ENCODE data around the gene CDC16. TPM values are rescaled to one million over a fixed set of nuclear protein-coding genes. Genes with fewer than 3 reads are reported as not detected.

The CDC16 gene
- total RNA-seq, 2 experiments from 2014 or later: 59.6 to 64.0 TPM

DNA sequence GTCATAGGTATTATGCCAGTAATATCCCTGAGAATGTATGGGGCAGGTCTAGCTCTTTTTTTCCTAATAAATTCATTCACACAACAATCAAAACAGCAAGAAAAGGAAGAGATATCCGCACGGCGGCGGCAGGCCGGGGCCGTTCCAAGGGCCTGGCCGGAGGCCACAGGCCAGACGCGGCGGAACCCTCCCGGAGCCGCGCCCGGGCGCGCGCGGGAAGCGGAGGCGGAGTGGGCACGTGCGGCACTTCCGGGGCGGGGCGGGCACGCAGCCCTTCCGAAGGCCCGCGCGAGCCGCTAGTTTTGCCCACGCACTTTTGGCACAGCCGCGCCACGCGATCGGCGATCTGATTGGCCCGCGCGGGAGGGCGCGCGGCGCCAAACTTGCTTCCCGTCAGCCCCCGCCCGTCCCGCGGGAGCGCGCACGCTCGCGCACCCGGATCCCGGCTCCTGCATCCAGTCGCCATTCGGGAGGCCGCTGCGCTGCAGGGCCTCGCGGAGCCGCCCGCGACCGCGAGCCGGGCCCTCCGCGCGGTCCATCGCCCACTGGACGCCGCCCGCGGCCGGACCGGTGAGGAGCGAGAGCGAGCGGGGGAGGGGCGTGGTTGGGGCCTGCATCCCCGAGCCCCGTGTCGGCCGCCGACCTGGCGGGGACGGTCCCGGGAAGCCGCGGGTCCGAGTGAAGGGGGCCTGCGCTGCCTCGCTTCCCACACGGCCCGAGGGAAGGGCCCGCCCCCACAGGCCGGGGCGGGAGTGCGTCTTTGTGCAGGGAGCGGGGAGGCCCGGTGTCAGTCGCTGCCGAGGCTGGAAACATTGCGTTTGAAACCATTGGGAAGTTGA lies 79.6 kb downstream of the CDC16 start, which contains the start of gene CHAMP1:
CHAMP1 (plus strand) TSS at position 430 of the 839 bp plus-strand sequence. CDS start 9,340 bp downstream, outside the sequence.
- Mint-ChIP-seq H3K27ac (peak within 1 kb of the TSS; percentile 85), H3K36me3 (ENCODE audit: low read depth) (peaks cover 14% of the 10 kb centered on the region), H3K4me1 (peaks cover 46% of the 10 kb centered on the region), H3K4me3 (peak within 1 kb of the TSS; percentile 96), H3K9me3 (no peaks in the 10 kb centered on the region), H3K27me3 (no peaks in the 10 kb centered on the region)
- peak; percentile 95 for DNase-seq
- CTCF ChIA-PET: interaction anchor here (0.6 to 1.8 kb wide), 2 partner anchors 33 to 1044 kb away, joined by 3 to 5 read pairs; partner anchors contain the start of gene UPF3A
- POLR2A ChIA-PET: interaction anchor here (0.7 to 4.9 kb wide), 9 partner anchors 11 to 172 kb away, joined by 3 to 44 read pairs (median 5); partner anchors contain the start of gene UPF3A

DNA sequence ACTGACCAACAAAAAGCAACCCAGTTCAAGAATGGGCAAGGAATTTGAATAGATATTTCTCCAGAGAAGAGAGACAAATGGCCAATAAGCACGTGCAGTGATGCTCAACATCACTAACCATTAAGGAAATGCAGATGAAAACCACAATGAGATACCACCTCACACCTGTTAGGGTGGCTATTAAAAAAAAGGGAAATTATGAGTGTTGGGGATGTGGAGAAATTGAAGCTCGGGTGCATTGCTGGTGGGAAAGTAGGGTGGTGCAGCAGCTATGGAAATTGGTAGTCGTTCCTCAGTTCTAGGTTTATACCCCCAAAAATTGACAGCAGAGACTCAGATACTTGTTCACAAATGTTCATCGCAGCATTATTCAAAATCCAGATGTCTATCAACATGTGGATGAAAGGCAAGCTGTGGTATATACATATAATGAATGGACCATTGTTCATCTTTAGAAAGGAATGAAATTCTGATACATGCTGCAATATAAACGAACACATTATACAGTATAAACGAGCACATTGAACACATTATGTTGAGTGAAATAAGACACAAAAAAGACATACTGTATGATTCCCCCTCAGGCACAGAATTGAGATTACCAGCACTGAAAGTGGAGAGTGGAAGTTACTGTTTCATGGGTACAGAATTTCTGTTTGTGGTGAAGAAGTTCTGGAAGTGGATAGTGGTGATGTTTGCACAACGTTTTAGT lies 80.5 kb downstream of the CDC16 start:
- peak overlapping the region; percentile 80 for H3K27ac Mint-ChIP-seq

DNA sequence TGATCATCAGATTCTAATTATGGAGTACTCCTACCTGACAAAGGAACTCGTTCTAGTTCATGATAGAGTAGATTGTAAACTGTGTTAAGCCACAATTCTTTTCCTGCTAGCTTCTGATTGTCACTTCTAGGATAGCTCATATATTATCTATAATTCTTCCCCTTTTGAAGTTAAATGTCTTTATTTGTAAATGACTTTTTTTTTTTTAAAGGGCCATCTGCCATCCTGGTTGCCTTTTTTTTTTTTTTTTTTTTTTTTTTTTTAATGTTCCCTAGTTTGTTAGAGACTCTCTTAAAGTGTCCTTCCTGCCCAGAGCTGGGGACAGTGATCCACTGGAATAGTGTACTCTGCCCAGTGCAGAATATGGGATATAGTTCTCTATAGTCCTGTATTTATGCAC lies 83.9 kb downstream of the CDC16 start:
- no peak for DNase-seq
- Mint-ChIP-seq H3K4me3 (no peak overlapping the region), H3K9me3 (no peaks in the 10 kb centered on the region), H3K27ac (peak overlapping the region; percentile 8), H3K36me3 (ENCODE audit: low read depth) (peaks cover 48% of the 10 kb centered on the region), H3K4me1 (peaks cover 61% of the 10 kb centered on the region), H3K27me3 (no peaks in the 10 kb centered on the region)
- CTCF ChIA-PET: interaction anchor here (0.7 to 1.7 kb wide), 2 partner anchors 19 to 22 kb away, joined by 4 read pairs; no protein-coding TSS in a partner anchor
- POLR2A ChIA-PET: interaction anchor here (0.7 to 1.5 kb wide), 4 partner anchors 18 to 37 kb away, joined by 3 read pairs; partner anchors contain the start of gene UPF3A

More for the DNA sequence above, 80.5 kb downstream of the CDC16 start:
- H3K4me3 Mint-ChIP-seq: peak overlapping the region; percentile 96
- no peaks in the 10 kb centered on the region for H3K9me3 Mint-ChIP-seq
- CTCF ChIA-PET: interaction anchor here (1.3 kb wide), 1 partner anchor 25 kb away, joined by 3 read pairs; no protein-coding TSS in a partner anchor
- POLR2A ChIA-PET: interaction anchor here (0.6 to 3.4 kb wide), 5 partner anchors 10 to 184 kb away, joined by 3 to 17 read pairs (median 5); partner anchors contain the start of gene UPF3A
- H3K4me1 Mint-ChIP-seq: peaks cover 55% of the 10 kb centered on the region
- peaks cover 23% of the 10 kb centered on the region for H3K36me3 Mint-ChIP-seq (ENCODE audit: low read depth)
- no peak for DNase-seq
- H3K27me3 Mint-ChIP-seq: no peaks in the 10 kb centered on the region

DNA sequence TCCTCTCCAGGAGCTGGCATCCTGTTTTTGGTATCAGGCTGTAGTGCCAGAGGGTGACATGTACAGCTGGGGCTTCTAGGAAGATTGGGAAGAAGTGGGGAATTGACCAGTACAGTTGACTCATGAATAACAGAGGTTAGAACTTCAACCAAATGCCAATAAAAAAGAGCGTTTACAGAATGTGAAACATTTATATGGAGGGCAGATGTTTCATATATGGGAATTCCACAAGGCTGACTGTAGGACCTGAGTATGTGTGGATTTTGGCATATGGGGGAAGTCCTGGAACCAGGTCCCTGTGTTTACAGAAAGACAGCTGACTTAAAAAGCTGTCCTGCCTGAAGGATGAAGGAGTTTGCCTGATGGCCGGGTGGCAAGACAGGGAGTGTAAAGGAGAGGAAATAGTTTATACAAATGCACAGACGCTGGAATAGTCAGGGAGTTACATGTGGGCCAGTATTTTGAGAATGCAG lies 84.8 kb downstream of the CDC16 start:
- H3K27me3 Mint-ChIP-seq: no peaks in the 10 kb centered on the region
- no peak for DNase-seq
- peaks cover 57% of the 10 kb centered on the region for H3K36me3 Mint-ChIP-seq (ENCODE audit: low read depth)
- CTCF ChIA-PET: interaction anchor here (1.7 kb wide), 1 partner anchor 21 kb away, joined by 4 read pairs; no protein-coding TSS in a partner anchor
- POLR2A ChIA-PET: interaction anchor here (1.5 kb wide), 1 partner anchor 38 kb away, joined by 3 read pairs; the partner anchor contains the start of gene UPF3A
- no peak overlapping the region for H3K4me3 Mint-ChIP-seq
- H3K4me1 Mint-ChIP-seq: peaks cover 65% of the 10 kb centered on the region
- H3K9me3 Mint-ChIP-seq: no peaks in the 10 kb centered on the region
- H3K27ac Mint-ChIP-seq: peak overlapping the region; percentile 3

DNA sequence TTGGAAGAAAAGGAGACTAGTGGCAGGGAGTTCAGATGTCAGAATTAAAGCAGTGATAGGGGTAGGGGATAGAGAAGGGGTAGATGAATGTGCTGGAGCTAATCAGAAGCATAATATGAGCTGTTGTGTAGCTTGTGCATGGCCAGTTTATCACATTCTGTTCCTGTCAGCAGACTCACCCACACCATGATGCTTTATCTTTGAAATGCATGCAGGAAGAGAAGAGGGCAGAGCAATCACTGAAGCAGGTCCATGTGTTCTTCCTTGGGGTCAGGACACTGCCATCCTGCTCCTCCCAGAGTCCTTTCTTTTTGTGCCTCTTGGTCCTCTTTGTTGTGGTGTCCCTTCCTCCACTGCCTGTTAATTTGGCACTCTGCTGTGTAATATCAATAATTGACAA lies 85.4 kb downstream of the CDC16 start:
- DNase-seq: no peak
- Mint-ChIP-seq H3K4me1 (peaks cover 64% of the 10 kb centered on the region), H3K9me3 (no peaks in the 10 kb centered on the region), H3K36me3 (ENCODE audit: low read depth) (peaks cover 57% of the 10 kb centered on the region), H3K27ac (peak overlapping the region; percentile 3), H3K4me3 (no peak overlapping the region), H3K27me3 (no peaks in the 10 kb centered on the region)
- ChIA-PET CTCF (interaction anchor here (1.7 kb wide), 1 partner anchor 21 kb away, joined by 4 read pairs; no protein-coding TSS in a partner anchor), POLR2A (no interaction called here)

DNA sequence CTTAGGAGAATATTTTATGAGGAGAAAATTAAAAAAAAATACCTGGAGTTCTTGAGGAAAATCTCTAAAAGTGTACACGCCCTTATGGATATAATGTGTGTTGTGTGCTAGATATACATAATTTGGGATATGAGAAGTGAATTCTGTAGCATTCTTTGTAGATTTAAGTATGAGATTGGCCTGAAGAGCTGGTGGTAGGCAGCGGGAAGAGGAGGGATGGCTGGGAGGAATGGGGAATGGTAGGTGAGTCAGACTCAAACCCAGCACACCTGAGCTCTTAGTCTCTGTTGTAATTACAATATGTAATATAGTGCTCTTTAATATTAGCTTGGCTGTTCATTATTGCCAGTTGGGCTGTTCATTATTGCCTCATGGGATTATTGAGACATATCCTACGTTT lies 86.6 kb downstream of the CDC16 start:
- H3K4me3 Mint-ChIP-seq: no peak overlapping the region
- H3K36me3 Mint-ChIP-seq (ENCODE audit: low read depth): peaks cover 64% of the 10 kb centered on the region
- no peaks in the 10 kb centered on the region for H3K9me3 Mint-ChIP-seq
- peaks cover 69% of the 10 kb centered on the region for H3K4me1 Mint-ChIP-seq
- ChIA-PET CTCF (interaction anchor here (0.7 kb wide), 1 partner anchor 181 kb away, joined by 5 read pairs; no protein-coding TSS in a partner anchor), POLR2A (no interaction called here)
- DNase-seq: no peak
- H3K27ac Mint-ChIP-seq: no peak overlapping the region
- no peaks in the 10 kb centered on the region for H3K27me3 Mint-ChIP-seq

Other genes with a start within 250 kb of the CDC16 start
- 10 to 100 TPM; 97.2 to 99.3 TPM for gene RASA3, start 102.3 kb upstream of the CDC16 start, total RNA-seq
- gene CFAP97D2, start 55.6 kb upstream of the CDC16 start, total RNA-seq: not detected
- 10 to 100 TPM; 46.2 to 52.8 TPM for gene UPF3A, start 46.7 kb downstream of the CDC16 start, total RNA-seq
- gene CHAMP1, start 79.6 kb downstream of the CDC16 start, total RNA-seq: 10 to 100 TPM; 30.6 to 32.8 TPM

Data from activated CD4-positive, alpha-beta memory T cell treated with anti-CD3 and anti-CD28 coated beads, Interleukin-2, amount 10 ng/mL, durations not matched to agents 7 days and 5 days (primary cell).